GM21390 (cell line): Measurements from ENCODE around the gene WBP1.
"Not testable (repeated sequence)": the region's sequence is repeated elsewhere in the genome, so short reads cannot be mapped to it uniquely, and the experiment has no call there.

Experiments used
- ATAC-seq: cut with Tn5 transposase; IDR thresholded peaks from one replicate; pipeline ENCODE4 v1.9.1; 2021; ENCODE audit not compliant: unreplicated experiment

WBP1 gene

GRCh38 chr2:74481961-74482800, 23.9 kb downstream of the WBP1 start:
- ATAC-seq, result peak; percentile 39

DNA sequence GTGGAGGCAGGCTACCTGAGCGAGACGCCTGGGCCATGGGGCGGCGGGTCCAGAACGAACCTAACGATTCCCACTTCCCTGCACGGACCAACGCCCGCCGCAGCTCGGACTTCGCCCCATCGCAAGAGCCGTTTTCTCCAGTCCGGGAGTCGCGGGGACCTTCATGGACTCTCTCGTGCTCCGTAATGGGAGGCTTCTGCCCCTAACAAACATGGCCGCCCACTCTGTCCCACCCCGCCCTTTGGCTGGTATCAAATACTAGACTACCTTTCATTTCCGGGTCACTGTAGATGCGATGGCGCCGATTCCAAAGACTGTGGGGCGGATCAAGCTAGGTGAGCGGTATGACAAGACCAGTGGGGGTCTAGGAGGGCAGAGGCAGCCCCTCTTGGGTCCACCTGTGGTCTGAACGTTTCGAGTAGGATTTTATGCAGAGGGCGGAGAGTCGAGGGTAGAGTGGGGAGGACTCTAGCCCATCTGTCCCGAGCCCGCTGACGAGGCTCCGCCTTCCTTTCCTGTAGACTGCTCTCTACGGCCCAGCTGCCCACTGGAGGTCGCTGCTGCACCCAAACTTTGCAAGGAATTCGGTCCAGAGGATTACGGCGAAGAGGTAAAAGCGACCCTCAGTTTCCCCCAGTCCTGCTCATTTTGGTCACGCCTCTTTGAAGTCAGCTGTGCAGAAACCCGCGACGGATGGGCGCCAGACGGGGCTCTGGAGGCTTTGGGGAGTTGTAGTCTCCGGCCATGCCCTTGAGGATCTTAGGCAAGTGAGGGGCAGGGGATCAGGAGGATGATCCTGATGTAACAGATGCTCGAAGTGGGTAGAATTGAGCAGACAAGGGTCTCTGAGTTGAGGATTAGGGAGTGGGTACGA, 24.8 kb downstream of the WBP1 start, which contains the start of the genes CCDC142 and TTC31:
Gene CCDC142 (minus strand): TSS at position 198 of the 874 bp plus-strand sequence. CDS start 161 bp downstream, at position 37.
Gene TTC31 (plus strand): TSS at position 281 of the 874 bp plus-strand sequence. CDS start 15 bp downstream, at position 296.
- peak; percentile 88 for ATAC-seq

DNA sequence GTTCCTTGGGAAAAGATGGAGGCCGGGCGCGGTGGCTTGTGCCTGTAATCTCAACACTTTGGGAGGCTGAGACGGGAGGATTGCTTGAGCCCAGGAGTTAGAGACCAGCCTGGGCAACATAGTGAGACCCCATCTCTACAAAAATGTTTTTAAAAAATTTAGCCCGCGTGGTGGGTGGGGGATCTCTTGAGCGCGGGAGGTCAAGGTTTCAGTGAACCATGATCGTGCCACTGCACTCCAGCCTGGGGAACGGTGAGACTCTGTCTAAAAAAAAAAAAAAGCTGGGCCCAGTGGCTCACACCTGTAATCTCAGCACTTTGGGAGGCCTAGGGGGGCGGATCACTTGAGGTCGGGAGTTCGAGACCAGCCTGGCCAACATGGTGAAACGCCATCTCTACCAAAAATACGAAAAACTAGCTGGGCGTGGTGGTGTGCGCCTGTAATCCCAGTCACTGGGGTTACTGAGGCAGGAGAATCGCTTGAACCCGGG, 25.5 kb downstream of the WBP1 start:
- not testable (repeated sequence) for ATAC-seq

DNA sequence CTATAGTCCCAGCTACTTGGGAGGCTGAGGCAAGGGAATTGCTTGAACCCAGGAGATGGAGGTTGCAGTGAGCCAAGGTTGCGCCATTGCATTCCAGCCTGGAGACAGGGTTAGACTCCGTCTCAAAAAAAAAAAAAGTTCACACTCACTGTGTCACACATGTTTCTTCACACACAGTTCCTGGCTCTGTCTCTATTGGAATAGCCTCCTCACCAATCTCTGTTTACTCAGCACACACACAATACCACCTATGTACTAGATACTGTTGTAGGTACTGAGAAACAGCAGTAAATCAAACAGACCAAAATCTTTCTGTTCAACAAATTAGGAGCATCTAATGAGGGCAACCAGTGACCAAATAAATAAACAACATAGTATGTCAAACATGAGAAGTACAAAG, 27.9 kb downstream of the WBP1 start:
- no peak for ATAC-seq

GRCh38 chr2:74488643-74489481, 30.6 kb downstream of the WBP1 start:
- no peak for ATAC-seq

DNA sequence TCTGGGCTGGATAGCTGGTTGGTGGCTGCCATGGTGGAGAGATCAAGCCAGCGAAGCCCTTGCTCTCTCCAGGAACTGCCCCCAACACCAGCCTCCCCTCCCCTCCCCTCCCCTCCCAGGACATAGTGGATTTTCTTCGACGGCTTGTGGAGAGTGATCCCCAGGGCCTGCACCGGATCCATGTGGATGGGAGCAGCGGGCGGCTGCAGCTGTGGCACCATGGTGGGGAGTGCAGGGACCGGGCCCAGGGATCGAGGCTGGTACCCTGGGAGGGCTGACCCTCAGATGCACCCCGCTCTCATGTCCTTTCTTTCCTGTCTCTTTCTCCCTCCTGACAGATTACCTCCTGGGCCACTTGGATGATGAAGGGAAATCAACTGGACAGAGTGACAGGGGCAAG, 31.7 kb downstream of the WBP1 start:
- ATAC-seq, result no peak

DNA sequence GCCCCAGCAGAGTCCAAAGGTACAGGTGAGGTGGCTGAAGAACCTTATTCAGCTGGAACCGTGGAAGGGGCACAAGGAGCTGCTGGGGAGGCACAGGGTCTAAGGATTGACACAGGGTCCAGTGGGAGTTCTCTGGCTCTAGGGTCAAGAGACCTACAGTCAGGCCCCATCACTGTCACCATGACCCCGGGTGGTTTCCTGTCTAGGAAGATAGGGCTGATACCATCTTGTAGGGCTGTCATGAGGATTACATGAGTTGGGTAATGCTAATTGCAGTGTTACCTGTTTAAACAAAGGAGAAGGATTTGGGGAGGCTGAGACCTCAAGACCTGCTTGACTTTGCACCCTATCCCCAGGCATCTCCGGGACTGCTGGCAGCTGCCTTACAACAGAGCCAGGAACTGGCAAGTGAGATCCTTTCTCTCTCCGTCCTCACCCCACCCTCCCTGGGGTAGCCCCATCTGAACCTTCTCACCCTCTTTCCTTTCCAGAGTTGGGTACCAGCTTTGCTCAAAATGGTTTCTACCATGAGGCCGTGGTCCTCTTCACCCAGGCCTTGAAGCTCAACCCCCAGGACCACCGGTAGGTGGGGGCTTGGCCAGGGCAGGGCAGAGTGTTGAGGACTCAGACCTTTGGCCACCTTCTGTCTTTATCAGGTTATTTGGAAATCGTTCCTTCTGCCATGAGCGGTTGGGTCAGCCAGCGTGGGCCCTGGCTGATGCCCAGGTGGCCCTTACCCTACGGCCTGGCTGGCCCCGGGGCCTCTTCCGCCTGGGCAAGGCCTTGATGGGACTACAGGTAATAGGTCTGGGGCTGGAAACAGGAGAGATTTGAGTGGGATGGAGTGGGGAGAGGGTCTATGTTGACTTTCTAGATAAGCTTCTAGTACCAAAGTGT, 33.7 kb downstream of the WBP1 start:
- no peak for ATAC-seq

GRCh38 chr2:74493546-74493945, 35.3 kb downstream of the WBP1 start:
- no peak for ATAC-seq

- no peak for ATAC-seq
Measured at GRCh38 chr2:74495440-74495839, 37.2 kb downstream of the WBP1 start.

DNA sequence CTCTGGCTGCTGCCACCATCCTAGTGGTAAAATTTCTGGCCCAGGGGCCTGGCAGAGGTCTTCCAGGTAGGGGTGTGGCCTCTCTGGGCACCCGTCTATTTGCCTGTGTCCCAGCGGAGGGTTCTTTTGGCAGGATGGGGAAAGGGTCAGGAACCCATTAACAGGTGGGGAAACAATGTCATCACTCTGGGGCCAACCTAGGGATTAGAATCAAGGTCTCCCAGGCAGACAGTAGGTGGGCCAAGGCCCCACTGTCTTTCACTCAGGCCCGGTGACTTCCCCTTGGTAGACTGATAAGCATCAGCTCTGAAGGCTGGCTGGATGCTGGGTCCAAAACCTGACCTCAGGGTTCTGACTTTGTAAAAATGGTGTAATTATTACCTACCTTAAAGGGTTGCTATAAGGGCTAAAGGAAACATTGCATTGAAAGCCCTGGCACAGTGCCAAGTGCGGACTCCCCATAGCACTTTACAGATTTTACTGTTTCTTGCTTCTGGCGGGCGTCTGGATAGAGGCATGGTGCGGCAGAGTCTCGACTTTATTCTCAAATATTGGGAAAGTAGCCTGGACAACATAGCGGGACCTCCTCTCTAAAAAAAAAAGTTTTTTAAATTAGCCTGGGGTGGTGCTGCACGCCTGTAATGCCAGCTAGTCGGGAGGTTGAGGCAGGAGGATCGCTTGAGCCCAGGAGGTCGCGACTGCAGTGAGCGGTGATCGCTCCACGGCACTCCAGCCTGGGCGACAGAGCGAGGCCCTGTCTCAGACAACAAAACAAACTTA, 38.9 kb downstream of the WBP1 start:
- no peak for ATAC-seq

DNA sequence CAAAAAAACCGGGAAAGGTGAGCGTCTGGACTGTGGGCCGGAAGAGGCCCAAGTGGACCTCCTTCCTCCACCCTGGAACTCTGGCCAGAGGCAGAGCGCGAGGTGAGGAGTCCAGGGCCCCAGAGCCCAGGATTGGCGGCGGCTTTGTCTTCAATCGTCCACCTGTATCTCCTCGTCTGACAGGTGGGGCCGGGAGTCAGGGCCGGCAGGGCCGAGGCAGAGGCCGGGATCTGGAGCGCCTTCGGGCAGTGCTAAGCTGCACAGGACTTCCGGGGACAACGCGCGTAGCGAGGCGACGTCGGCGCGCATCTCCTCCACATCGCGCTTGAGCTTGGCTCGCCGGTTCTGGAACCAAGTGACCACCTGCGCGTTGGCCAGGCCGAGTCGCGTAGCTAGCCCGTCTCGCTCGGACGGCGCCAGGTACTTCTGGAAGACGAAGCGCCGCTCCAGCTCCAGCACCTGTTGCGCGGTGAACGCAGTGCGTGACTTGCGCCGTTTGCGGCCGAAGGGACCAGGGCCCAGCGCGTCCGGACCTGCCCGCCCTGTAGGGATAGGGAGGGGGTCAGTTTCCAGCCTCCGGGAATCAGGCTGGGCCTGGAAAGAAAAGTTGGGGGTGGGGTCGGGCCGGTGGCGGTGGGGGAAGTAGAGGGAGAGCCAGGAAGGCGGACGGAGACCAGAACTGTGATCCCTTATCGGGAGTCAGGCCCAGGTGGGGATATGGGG, 39.7 kb downstream of the WBP1 start:
- no peak for ATAC-seq

DNA sequence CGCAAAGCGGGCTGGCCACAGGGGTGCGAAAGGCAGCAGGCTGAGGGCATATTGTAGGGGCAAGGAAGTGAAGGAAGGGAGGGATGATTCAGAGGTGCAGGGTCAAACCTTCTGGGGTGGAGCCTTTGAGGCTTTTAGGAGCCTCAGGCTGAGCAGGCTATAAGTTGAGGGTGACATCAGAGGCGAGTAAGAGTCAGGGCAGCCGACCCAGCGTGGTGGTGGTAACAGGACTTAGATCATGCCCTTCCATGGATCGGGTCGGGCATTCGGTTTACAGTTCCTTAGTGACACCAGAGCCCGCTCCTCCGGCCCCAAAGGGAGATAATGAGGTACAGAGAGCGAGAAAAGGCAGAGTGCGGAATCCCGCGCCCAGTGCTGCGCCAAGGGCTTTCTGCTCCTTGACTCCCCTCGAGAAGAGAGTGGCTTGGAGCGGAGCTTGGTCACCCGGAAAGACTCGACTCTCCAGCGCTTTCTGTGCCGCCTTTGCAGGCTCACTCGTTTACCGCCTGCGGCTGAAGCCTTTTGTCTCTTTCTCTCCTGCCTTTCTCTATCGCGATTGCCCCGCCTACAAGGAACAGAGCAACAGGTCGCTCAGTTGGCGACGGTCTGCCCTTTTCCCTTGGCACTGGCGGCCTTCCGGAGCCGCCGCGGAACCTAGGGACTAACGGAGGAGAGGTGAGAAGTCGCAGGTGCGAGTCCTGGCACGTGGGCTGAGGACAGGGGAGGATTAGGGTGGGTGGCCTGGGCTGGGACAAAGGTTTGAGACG, 40.4 kb downstream of the WBP1 start:
- no peak for ATAC-seq

DNA sequence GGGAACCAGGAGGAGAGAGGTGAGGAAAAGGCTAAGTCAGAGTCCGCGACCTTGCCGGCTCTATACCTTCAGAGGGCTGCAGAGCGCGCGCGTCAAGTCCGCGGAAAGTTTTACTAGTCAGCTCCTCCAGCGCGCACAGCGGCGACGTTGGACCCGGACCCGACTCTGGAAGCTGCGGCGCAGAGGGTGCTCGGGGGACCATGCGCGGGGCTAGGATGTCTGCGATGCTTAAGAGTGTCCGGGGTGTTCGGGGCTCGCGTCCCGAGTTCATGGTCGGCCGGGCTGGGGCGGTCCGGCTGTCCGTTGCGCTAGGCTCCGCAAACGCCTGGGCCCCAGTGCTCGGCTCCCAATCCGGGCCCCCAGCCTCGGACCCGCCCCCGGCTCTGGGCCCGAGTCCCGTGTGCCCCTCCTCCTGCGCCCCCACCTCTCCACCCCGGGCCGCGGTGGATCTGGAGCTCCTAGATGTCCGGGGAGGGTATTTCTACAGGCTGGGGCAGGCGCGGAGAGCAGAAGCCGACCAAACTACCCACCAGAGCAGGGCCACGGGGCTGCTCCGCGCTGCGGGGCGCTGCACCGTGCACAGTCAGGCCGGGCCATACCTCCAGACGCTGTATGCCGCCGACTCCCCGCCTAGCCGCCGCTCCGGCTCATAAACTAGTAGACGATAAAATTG, 41.2 kb downstream of the WBP1 start, which contains the start of gene LBX2:
Gene LBX2 (minus strand): TSS at position 337 of the 673 bp plus-strand sequence. CDS start 66 bp downstream, at position 271.
- no peak for ATAC-seq

- ATAC-seq, result no peak
Measured at GRCh38 chr2:74499940-74500577, 41.8 kb downstream of the WBP1 start.

DNA sequence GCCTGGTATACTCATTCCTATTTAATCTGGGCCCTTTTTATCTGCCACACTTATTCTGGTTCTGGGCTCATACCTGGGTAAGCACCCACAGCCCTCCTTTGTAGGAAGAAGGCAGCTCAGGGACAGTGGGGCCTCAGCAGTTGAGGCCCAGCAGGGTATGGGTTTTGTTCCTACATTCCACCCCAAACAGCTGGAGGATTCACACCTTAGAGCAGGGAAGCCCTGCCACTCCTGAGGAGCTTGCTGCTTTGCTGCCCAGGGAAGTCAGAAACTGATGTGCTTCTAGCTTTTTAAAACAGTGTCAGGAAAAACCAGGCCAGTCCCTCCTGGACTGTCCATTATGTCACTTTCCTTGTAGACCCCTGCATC, 42.3 kb downstream of the WBP1 start:
- no peak for ATAC-seq

DNA sequence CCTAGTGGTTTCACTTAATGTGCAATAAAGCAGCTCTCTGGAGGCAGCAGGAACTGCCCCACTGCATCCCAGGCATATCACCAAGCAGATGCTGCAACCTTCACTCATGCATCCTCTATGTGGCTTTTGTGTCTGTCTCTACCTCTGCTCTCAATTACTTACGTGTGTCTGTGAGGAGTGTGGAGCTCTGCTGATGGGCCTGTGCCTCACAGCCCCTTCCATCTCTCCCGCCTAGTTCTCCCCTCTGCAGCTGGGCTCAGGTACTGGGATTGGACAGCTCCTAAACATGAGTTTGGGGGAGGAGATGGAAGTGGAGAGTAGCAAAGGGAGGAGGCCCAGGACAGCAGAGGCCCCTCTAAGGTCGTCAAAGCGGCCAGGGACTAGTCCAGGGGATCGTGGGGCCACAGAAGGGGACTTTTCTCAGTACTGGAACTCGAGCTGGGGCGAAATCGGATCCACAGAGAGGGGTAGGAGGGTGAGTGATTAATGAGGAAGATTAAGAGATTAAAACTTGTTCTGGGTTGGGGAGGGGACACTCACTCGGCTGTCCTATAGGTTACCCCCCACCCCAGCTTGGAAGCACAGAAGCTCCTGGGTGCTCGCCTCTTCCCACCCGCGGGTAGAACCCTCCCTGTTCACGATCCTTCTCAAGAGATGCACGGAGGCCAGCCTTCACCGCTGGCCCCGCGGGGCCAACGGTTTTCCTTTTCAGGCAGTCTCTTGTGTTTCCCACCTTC, 43.3 kb downstream of the WBP1 start:
- ATAC-seq, result no peak
